GM21786 (cell line): ENCODE data around the gene DUSP6.

Source experiments
- ATAC-seq: cut with Tn5 transposase; IDR thresholded peaks from one replicate; pipeline ENCODE4 v1.9.1; 2021; ENCODE audit not compliant: unreplicated experiment

The DUSP6 gene

GRCh38 chr12:89376202-89376529 lies 23.9 kb upstream of the DUSP6 start:
- ATAC-seq, result no peak

- ATAC-seq, result no peak
Measured at GRCh38 chr12:89373763-89374572, 21.7 kb upstream of the DUSP6 start.

DNA sequence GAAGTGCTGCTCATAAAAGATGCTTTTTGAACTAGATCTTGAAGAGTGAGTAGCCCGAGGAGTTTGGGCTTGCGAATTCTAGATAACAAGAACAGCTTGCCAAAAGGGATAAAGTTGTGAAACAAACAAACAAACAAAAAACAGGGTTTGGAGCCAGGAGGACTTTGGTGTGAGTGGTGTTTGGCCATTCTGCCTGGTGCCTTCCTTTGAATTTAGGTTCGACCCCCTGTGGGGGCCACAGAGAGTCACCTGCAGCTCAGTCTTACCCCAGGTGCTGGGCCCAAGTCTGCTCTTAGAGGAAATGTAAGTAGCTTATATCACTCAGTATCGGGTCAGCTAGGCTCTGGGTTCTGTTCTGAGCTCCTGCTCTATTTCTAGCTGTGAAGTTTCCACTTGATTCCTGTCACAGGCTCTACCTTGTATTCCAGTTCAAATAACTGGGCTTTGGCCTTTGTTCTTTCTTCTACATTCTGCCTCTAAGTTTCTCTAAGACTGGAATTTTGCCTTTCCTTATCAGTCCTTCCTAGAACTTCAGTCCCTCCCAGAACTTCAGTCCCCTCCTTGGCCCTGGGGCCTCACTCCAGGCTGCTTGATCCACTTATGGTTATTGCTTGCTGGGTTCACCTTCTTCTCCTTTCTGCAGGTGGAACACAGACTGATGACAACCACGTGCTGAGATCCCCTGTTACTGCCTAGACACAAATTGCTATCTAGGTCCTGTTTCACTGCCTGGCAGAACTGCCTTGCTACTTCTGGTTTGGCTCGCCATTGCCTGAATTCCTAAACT lies 20.5 kb upstream of the DUSP6 start:
- ATAC-seq, result no peak

- no peak for ATAC-seq
Measured at GRCh38 chr12:89370850-89371249, 18.5 kb upstream of the DUSP6 start.

DNA sequence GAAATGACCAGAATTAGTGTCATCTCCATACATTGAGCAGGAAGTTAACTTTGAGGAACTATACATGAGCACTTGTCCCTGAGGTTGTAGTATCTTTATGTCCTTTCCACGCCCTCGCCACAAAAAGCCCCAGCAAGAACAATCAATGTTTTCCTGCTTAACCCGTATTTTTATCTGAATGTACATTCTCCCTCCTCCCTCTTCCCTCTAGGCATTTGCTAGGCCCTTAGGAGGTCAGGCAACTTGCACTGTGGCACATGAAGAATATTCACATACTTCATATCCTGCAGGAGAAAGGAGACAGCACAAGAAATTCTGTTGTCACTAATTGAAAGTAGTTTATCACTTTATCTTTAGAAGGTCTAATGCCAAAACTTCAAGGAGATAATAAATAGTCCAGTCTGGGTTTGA lies 18.1 kb upstream of the DUSP6 start:
- ATAC-seq, result no peak

GRCh38 chr12:89369166-89369565 lies 16.9 kb upstream of the DUSP6 start:
- ATAC-seq, result no peak

DNA sequence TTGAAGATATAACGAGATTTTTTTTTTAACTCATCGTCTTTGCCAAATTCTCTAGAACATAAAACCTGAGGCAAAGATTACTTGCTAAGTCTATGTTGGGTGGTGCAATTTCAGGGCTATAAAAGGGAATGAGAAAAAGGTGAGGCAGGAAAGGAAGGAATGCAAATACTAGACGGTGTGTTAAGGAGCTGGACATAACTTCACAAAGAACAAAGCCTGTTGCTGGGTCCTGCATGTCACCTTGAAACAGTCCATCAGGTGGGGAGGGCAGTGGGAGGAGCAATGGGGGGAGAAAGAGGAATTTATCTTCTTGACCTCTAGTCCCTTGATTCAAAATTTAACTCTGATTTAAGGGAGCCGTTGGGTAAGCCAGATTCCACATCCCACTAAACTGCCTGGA lies 16.1 kb upstream of the DUSP6 start:
- ATAC-seq, result no peak

- no peak for ATAC-seq
Measured at GRCh38 chr12:89366676-89367364, 14.5 kb upstream of the DUSP6 start.

- no peak for ATAC-seq
Measured at GRCh38 chr12:89364631-89365030, 12.3 kb upstream of the DUSP6 start.

DNA sequence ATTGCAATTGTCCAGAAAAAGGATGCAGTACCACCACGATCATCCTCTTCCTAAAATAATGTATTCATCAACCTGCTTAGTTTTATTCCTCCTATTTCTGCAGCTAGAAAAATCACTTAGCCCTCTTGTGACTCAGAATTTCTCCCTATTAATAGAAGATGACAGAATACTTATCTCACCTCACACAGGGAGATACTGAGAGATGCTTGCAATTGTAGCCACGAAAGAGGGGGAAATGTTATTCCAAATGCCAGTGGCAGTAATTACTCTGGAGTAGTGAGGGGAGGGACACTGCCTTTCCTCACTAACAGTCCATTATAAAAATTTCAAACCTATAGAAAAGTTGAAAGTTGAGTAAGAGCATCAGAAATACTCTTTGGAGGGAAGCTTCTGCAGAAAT lies 11.8 kb upstream of the DUSP6 start:
- no peak for ATAC-seq

- ATAC-seq, result no peak
Measured at GRCh38 chr12:89363582-89363981, 11.3 kb upstream of the DUSP6 start.

GRCh38 chr12:89363084-89363483 lies 10.8 kb upstream of the DUSP6 start:
- ATAC-seq, result no peak

DNA sequence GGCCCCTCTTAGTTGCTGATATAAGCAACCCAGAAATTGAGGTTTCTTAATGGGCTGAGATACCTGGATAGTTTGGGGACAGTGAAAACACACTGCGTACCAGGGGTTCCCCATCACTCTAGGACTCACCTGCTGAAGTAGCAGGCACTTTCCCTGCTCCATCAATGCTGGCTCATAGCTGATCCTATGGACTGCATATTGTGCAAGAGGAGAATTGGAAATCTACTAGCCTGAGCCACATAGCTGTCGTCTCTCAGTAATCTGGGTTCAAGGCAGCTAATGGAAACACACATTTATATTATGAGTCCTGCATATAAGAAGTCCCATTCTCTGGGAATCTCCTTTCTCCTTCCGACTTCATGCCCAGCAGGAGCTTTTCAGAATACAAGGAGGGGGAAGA lies 7.3 kb upstream of the DUSP6 start:
- no peak for ATAC-seq

- no peak for ATAC-seq
Measured at GRCh38 chr12:89358805-89359204, 6.5 kb upstream of the DUSP6 start.

DNA sequence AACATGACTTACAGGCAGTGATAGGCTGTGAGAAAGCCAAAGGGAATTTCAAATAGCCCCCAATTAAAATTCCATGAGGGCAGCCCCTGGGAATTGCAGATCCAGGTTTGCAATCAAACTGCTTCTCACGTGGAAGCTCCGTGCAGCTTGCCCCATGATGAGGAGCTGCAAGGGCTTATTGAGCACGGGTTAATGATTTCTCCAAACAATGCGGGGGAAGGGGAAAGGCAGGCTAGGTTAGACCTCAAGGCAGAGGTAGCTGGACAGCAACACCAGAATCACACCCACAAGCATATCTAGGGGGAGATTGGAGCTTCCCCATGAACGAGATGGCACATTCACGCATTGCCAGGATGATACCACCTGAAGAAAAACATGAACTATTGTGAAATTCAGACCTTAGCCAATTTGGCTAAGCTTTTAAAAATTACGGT lies 5.0 kb upstream of the DUSP6 start:
- ATAC-seq, result no peak

DNA sequence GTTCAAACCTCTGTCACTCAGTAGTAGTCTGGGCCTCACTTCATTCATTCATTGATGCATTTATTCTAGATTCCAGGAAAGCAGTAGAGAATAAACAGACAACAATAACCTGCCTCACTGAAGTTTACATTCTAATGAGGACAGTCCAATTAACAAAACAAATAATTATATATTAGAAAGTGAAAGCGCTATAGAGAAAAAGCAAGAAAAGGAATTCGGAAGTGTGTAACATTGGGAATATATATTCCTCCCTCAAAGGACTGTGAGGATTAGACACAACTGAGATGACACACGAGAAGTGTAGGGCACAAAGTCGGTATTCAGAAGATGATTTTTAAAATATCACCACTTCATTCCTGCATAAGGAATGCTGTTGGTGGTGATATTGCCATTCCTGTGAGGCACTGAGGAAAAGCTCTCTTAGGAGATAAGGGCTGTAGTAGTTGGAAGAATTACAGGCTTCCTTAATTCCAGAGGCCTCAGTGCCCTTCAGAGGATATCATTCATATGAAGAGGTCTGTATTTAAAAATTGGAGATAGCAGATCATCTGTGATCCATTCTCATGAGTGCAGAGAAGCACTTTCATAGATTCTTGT lies 3.9 kb upstream of the DUSP6 start:
- no peak for ATAC-seq

DNA sequence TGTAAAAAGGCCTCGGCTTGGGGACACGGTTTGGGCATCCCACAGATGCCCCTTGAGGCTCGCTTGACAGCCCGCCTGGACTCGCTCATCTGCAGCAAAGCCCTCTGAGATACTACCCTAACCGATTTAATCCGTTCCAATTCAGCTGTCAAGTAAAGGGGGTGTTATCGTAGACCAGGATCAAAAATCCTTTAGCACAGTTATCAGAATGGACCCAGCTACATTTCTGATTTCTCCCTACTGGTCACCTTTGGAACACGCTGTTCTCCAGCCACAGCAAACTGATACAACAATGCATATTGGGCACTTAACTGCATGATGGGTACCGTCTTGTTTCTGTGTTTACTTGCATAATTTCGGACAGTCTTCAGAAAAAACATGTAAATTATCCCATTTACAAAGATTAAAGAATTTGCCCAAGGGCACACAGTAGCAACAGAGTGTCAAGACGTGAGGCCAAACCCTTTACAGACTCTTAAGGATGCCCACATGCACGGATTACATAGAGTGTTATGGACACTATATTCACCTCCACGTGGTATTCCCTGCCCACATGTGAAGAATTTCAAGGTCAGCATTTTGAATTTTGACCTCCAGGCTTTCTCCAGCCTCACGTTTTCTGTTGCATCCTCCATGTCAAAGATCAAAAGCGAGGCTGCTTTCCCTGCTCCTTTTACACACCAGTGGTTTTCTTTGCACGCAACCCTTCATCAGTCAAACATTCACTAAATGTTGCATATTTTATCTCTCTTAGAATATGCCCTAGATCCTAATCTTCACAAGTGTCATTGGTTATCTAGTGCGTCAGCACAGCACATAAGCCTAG lies 3.2 kb upstream of the DUSP6 start:
- ATAC-seq, result no peak

GRCh38 chr12:89354612-89355067 lies 2.3 kb upstream of the DUSP6 start:
- no peak for ATAC-seq

DNA sequence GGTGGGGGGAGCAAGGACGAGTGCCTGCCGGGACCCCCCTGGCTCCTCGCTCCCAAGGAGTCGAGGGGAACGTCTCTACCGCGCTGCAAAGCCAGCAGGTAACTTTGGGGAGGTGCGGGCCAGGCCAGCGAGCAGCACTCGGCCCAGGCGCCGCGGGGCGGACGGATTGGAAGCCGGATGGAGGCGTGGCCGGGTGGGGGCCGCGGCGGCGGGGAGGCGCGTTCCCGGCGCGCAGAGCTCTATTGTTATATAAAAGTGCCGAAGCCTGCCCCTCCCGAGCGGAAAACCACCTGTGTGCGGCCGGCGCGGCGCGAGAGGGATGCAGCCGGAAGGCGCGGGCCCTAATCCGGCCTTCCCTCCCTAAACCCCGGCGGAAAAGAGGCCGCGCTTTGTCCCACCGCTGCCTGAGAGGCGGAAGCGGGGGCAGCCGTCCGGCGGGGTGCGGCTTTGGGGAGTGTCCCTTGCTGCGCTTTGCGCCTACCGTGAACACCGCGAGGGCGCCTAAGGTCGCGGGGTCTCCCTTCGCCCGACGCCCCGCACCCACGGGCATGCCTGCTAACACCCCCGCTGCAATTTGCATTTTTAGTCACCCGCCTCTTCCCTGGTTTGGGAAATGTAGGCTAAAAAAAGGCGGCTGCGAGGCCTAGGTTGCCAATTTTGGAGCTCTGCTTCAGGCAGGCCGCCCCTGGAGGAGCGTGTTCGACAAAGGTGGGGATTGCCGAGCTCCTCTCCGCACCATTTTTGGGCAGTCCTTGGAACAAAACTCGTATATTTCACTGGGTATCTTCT lies 1.7 kb upstream of the DUSP6 start:
- ATAC-seq, result peak; percentile 26
